Measurements from ENCODE around the gene HDAC5.
"Not testable (repeated sequence)": the region's sequence is repeated elsewhere in the genome, so short reads cannot be mapped to it uniquely, and the experiment has no call there.

The HDAC5 gene

GRCh38 chr17:44043272-44043696 is 80.2 kb downstream of the HDAC5 start:
- in situ Hi-C loops (cut with MboI; ENCODE audit: low sequenced_read_pairs), result no loop called here
- no peaks in the 10 kb centered on the region for H3K27me3 ChIP-seq (ENCODE audit: low read depth)
- peaks cover 36% of the 10 kb centered on the region for H3K36me3 ChIP-seq (replicated peaks)
- no peak overlapping the region for H3K4me3 ChIP-seq
- peaks cover 19% of the 10 kb centered on the region for H3K4me1 ChIP-seq
- no peaks in the 10 kb centered on the region for H3K9me3 ChIP-seq
- DNase-seq (ENCODE audit: low spot score in 2 of 2), result no peak

- Histone ChIP-seq H3K4me3 (no peak overlapping the region), H3K36me3 (replicated peaks) (peaks cover 47% of the 10 kb centered on the region)
These were observed 83.4 kb downstream of the HDAC5 start for GRCh38 chr17:44039829-44040635.

GRCh38 chr17:44038604-44039011 is 84.8 kb downstream of the HDAC5 start:
- Histone ChIP-seq H3K9me3 (no peaks in the 10 kb centered on the region), H3K4me1 (peaks cover under 1% of the 10 kb centered on the region), H3K36me3 (replicated peaks) (peaks cover 52% of the 10 kb centered on the region), H3K27me3 (ENCODE audit: low read depth) (no peaks in the 10 kb centered on the region), H3K4me3 (no peak overlapping the region)
- in situ Hi-C loops (cut with MboI; ENCODE audit: low sequenced_read_pairs), result no loop called here
- no peak for DNase-seq (ENCODE audit: low spot score in 2 of 2)

More at GRCh38 chr17:44039829-44040635, 83.4 kb downstream of the HDAC5 start:
- H3K27me3 ChIP-seq (ENCODE audit: low read depth), result no peaks in the 10 kb centered on the region
- H3K9me3 ChIP-seq, result no peaks in the 10 kb centered on the region
- H3K4me1 ChIP-seq, result peaks cover 14% of the 10 kb centered on the region
- in situ Hi-C loops (cut with MboI; ENCODE audit: low sequenced_read_pairs), result no loop called here
- DNase-seq (ENCODE audit: low spot score in 2 of 2), result no peak

GRCh38 chr17:44037471-44037870 is 86.0 kb downstream of the HDAC5 start:
- H3K36me3 ChIP-seq (replicated peaks), result peaks cover 60% of the 10 kb centered on the region
- H3K9me3 ChIP-seq, result no peaks in the 10 kb centered on the region
- H3K4me1 ChIP-seq, result no peaks in the 10 kb centered on the region
- DNase-seq (ENCODE audit: low spot score in 2 of 2), result no peak
- in situ Hi-C loops (cut with MboI; ENCODE audit: low sequenced_read_pairs), result no loop called here
- H3K4me3 ChIP-seq, result no peak overlapping the region
- H3K27me3 ChIP-seq (ENCODE audit: low read depth), result no peaks in the 10 kb centered on the region

GRCh38 chr17:44034688-44035087 is 88.8 kb downstream of the HDAC5 start:
- DNase-seq (ENCODE audit: low spot score in 2 of 2); H3K27me3 ChIP-seq (ENCODE audit: low read depth); H3K9me3 ChIP-seq; H3K4me1 ChIP-seq; in situ Hi-C loops (cut with MboI; ENCODE audit: low sequenced_read_pairs); H3K4me3 ChIP-seq: not testable (repeated sequence)
- H3K36me3 ChIP-seq (replicated peaks), result peaks cover 69% of the 10 kb centered on the region

GRCh38 chr17:44033861-44034408 is 89.5 kb downstream of the HDAC5 start:
- Histone ChIP-seq H3K4me3 (no peak overlapping the region), H3K36me3 (replicated peaks) (peaks cover 70% of the 10 kb centered on the region), H3K27me3 (ENCODE audit: low read depth) (no peaks in the 10 kb centered on the region), H3K9me3 (no peaks in the 10 kb centered on the region), H3K4me1 (no peaks in the 10 kb centered on the region)
- in situ Hi-C loops (cut with MboI; ENCODE audit: low sequenced_read_pairs), result no loop called here
- no peak for DNase-seq (ENCODE audit: low spot score in 2 of 2)

- in situ Hi-C loops (cut with MboI; ENCODE audit: low sequenced_read_pairs), result no loop called here
- H3K36me3 ChIP-seq (replicated peaks), result peaks cover 46% of the 10 kb centered on the region
These were observed 93.0 kb downstream of the HDAC5 start for GRCh38 chr17:44030482-44030881.

GRCh38 chr17:44029736-44030135 is 93.7 kb downstream of the HDAC5 start:
- DNase-seq (ENCODE audit: low spot score in 2 of 2), result no peak
- peaks cover 46% of the 10 kb centered on the region for H3K36me3 ChIP-seq (replicated peaks)
- no peak overlapping the region for H3K4me3 ChIP-seq
- no peaks in the 10 kb centered on the region for H3K27me3 ChIP-seq (ENCODE audit: low read depth)
- no peaks in the 10 kb centered on the region for H3K9me3 ChIP-seq
- no peaks in the 10 kb centered on the region for H3K4me1 ChIP-seq
- in situ Hi-C loops (cut with MboI; ENCODE audit: low sequenced_read_pairs), result no loop called here

More at GRCh38 chr17:44030482-44030881, 93.0 kb downstream of the HDAC5 start:
- Histone ChIP-seq H3K27me3 (ENCODE audit: low read depth) (no peaks in the 10 kb centered on the region), H3K4me3 (no peak overlapping the region), H3K9me3 (no peaks in the 10 kb centered on the region), H3K4me1 (no peaks in the 10 kb centered on the region)
- DNase-seq (ENCODE audit: low spot score in 2 of 2), result no peak

Measured in HAP-1 (cell line).